ENCODE data around the gene C1QTNF8. TPM values are rescaled to one million over a fixed set of nuclear protein-coding genes. Genes with fewer than 3 reads are reported as not detected.

The C1QTNF8 gene
- total RNA-seq, 1 donor = not detected

DNA sequence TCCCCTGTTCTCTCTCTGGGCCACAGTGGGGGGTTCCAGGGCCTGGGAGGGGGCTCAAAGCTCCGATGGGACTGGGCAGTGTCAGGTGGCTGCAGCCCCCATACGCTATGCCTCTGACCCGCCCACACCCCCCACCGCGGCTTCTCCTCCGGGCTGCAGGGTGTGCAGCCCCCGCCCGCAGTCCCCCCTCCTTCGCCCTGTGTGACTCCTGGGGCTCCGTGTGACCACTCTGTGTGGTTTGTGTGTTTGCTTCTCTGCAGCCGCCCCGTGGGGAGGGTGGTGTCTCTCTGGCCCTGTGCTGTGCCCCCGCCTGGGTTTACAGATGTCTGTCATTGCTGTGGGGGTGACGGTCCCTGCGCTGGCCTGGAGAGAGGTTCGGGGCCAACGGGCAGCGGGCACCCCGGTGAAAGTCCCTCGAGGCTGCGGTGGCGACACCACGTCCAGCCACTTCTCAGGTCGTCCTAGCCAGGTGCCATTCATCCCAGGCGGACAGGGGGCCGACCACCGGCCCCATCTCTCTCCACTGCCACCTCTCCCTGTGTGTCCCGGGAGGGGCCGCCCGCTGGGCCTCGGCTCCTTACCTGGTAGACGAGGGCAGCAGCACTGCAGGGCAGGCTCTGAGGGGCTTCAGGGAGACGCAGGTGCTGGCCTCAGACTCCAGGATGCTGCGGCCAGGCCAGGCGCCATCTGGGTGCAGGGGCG is 18.0 kb downstream of the C1QTNF8 start:
- TF ChIP-seq, protein P1, sequence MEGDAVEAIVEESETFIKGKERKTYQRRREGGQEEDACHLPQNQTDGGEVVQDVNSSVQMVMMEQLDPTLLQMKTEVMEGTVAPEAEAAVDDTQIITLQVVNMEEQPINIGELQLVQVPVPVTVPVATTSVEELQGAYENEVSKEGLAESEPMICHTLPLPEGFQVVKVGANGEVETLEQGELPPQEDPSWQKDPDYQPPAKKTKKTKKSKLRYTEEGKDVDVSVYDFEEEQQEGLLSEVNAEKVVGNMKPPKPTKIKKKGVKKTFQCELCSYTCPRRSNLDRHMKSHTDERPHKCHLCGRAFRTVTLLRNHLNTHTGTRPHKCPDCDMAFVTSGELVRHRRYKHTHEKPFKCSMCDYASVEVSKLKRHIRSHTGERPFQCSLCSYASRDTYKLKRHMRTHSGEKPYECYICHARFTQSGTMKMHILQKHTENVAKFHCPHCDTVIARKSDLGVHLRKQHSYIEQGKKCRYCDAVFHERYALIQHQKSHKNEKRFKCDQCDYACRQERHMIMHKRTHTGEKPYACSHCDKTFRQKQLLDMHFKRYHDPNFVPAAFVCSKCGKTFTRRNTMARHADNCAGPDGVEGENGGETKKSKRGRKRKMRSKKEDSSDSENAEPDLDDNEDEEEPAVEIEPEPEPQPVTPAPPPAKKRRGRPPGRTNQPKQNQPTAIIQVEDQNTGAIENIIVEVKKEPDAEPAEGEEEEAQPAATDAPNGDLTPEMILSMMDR (IDR thresholded peaks at IDR 0.05; ENCODE audit: extremely low read depth, low read depth, low read length) = no peak
- Histone ChIP-seq H4K20me1 (ENCODE audit: insufficient read depth, low read length) (no peaks in the 10 kb centered on the region), H3K4me3 (ENCODE audit: insufficient read depth, low read length) (no peak overlapping the region), H3K79me2 (ENCODE audit: insufficient read depth, low read length) (no peaks in the 10 kb centered on the region), H2AFZ (ENCODE audit: low read length) (no peak overlapping the region), H3K27me3 (ENCODE audit: insufficient read depth, low read length) (peaks cover 55% of the 10 kb centered on the region), H3K9me3 (ENCODE audit: low read depth, low read length) (no peaks in the 10 kb centered on the region), H3K36me3 (ENCODE audit: insufficient read depth, low read length) (no peaks in the 10 kb centered on the region), H3K27ac (ENCODE audit: low read depth, low read length) (no peak overlapping the region), H3K4me1 (ENCODE audit: insufficient read depth, low read length) (peaks cover 4% of the 10 kb centered on the region), H3K4me2 (ENCODE audit: insufficient read depth, low read length) (no peak overlapping the region)
- no peak for DNase-seq (ENCODE audit: insufficient read length, low spot score, missing footprints)

DNA sequence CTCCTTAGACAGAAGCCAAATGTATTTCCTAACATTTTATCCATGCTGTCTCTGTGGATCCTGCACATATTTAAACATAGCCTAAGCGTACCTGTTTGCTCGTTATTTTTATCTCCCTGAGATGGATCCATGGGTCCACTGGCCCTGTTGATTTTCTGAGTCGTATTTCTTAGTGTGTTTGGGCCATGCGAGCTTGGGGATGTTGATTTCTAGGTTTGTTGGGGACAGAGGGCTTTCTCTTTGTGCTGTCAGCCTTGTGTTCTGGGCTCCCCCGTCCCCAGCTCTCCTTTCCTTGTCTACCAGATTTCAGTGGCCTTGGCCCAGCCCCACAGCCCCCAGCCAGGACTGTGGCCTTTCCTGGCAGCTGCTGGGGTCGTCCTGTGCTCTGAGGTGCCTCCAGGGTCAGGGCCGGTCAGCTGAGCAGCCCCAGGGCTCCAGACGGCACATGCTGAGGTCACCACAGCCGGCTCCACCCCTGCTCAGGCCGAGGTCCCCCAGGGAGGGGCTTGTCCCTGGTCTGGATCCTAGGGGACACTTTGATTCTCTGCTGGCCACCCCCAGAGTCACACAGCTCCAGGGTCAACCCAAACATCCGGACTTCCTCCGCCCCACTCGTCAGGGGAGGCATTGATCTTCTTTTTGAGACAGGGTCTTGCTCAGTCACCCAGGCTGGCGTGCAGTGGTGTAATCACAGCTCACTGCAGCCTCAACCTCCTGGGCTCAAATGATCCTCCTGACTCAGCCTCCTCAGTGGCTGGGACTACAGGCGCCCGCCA is 19.1 kb downstream of the C1QTNF8 start:
- DNase-seq (ENCODE audit: insufficient read length, low spot score, missing footprints) = no peak
- Histone ChIP-seq H3K27me3 (ENCODE audit: insufficient read depth, low read length) (peaks cover 46% of the 10 kb centered on the region), H3K79me2 (ENCODE audit: insufficient read depth, low read length) (no peaks in the 10 kb centered on the region), H3K4me1 (ENCODE audit: insufficient read depth, low read length) (peaks cover 4% of the 10 kb centered on the region), H4K20me1 (ENCODE audit: insufficient read depth, low read length) (no peaks in the 10 kb centered on the region), H3K9me3 (ENCODE audit: low read depth, low read length) (no peaks in the 10 kb centered on the region), H3K4me2 (ENCODE audit: insufficient read depth, low read length) (no peak overlapping the region), H2AFZ (ENCODE audit: low read length) (no peak overlapping the region), H3K4me3 (ENCODE audit: insufficient read depth, low read length) (no peak overlapping the region), H3K27ac (ENCODE audit: low read depth, low read length) (no peak overlapping the region), H3K36me3 (ENCODE audit: insufficient read depth, low read length) (no peaks in the 10 kb centered on the region)
- TF ChIP-seq, protein P1 (IDR thresholded peaks at IDR 0.05; ENCODE audit: extremely low read depth, low read depth, low read length) = no peak

DNA sequence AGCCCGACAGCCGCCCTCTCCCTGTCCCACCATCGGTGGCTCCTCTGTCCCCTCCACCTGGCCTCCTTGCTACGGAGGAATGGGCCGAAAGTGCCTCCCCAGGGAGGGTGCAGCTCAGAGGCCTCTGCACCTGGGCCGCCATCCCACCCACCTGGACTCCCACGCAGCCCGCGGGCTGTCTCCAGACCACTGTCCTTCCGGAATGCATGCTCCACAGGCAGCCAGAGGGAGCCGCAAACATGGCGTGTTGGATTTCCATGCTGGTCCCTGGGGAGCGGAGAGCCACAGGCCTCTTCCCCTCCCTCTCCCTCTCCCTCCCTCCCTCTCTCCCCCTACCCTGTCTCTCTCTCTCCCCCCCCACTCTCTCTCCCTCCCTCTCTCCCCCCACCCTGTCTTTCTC is 20.5 kb downstream of the C1QTNF8 start:
- H3K9me3 ChIP-seq (ENCODE audit: low read depth, low read length) = no peaks in the 10 kb centered on the region
- no peak overlapping the region for H3K4me3 ChIP-seq (ENCODE audit: insufficient read depth, low read length)
- peaks cover 36% of the 10 kb centered on the region for H3K27me3 ChIP-seq (ENCODE audit: insufficient read depth, low read length)
- TF ChIP-seq, protein P1 (IDR thresholded peaks at IDR 0.05; ENCODE audit: extremely low read depth, low read depth, low read length) = no peak
- no peak overlapping the region for H3K27ac ChIP-seq (ENCODE audit: low read depth, low read length)
- no peaks in the 10 kb centered on the region for H4K20me1 ChIP-seq (ENCODE audit: insufficient read depth, low read length)
- no peak for DNase-seq (ENCODE audit: insufficient read length, low spot score, missing footprints)
- no peaks in the 10 kb centered on the region for H3K36me3 ChIP-seq (ENCODE audit: insufficient read depth, low read length)
- H2AFZ ChIP-seq (ENCODE audit: low read length) = no peak overlapping the region
- no peaks in the 10 kb centered on the region for H3K4me1 ChIP-seq (ENCODE audit: insufficient read depth, low read length)
- no peak overlapping the region for H3K4me2 ChIP-seq (ENCODE audit: insufficient read depth, low read length)
- H3K79me2 ChIP-seq (ENCODE audit: insufficient read depth, low read length) = no peaks in the 10 kb centered on the region

DNA sequence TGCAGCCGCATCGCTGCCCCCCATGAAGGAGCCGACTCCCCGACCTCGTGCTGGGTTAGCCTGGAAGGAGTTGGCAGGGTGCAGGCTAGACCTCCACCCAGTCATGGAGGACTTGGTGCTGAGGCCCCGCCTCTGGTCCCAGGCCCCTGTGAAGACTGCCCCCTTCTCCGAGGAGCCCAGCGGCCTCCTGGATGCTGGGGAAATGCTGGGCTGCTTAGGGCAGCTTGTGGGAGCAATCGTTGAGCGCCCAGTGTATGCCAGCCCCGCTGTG is 21.7 kb downstream of the C1QTNF8 start:
- Histone ChIP-seq H3K36me3 (ENCODE audit: insufficient read depth, low read length) (no peaks in the 10 kb centered on the region), H3K27me3 (ENCODE audit: insufficient read depth, low read length) (peaks cover 37% of the 10 kb centered on the region), H4K20me1 (ENCODE audit: insufficient read depth, low read length) (no peaks in the 10 kb centered on the region), H2AFZ (ENCODE audit: low read length) (no peak overlapping the region), H3K4me1 (ENCODE audit: insufficient read depth, low read length) (no peaks in the 10 kb centered on the region), H3K79me2 (ENCODE audit: insufficient read depth, low read length) (no peaks in the 10 kb centered on the region), H3K27ac (ENCODE audit: low read depth, low read length) (no peak overlapping the region), H3K9me3 (ENCODE audit: low read depth, low read length) (no peaks in the 10 kb centered on the region), H3K4me2 (ENCODE audit: insufficient read depth, low read length) (no peak overlapping the region), H3K4me3 (ENCODE audit: insufficient read depth, low read length) (no peak overlapping the region)
- TF ChIP-seq, protein P1 (IDR thresholded peaks at IDR 0.05; ENCODE audit: extremely low read depth, low read depth, low read length) = no peak
- DNase-seq (ENCODE audit: insufficient read length, low spot score, missing footprints) = no peak
